Panc1 (cell line): ENCODE data around the gene IFIT3.

Source experiments
- CTCF ChIP-seq: fragments of 450-650 bp; IDR thresholded peaks from 2 replicates; pipeline ENCODE4 v1.5.1; 2017; ENCODE audit warnings: mild to moderate bottlenecking
- POLR2AphosphoS5 ChIP-seq: IDR thresholded peaks from 2 replicates; pipeline ENCODE4 v1.6.1; 2012; ENCODE audit warnings: mild to moderate bottlenecking, low read depth, low read length, moderate library complexity
- REST ChIP-seq, 2 experiments: IDR thresholded peaks; 2 replicates each; pipeline ENCODE4 v1.6.1; 2011 to 2012; ENCODE audit warnings: low read depth in 2 of 2, control low read depth in 1 of 2, low read length in 1 of 2, mild to moderate bottlenecking in 1 of 2, moderate library complexity in 1 of 2; ENCODE audit not compliant: insufficient read depth in 1 of 2
- SIN3A ChIP-seq: IDR thresholded peaks from 2 replicates; pipeline ENCODE4 v1.6.1; 2012; ENCODE audit warnings: low read depth, mild to moderate bottlenecking, low read length, moderate library complexity, borderline replicate concordance; ENCODE audit not compliant: insufficient read depth

- TF ChIP-seq CTCF (no peak), REST (IDR thresholded peaks at IDR 0.05; ENCODE audit: insufficient read depth in 1 of 2, low read depth in 2 of 2, low read length in 1 of 2) (no peak), SIN3A (no peak), POLR2AphosphoS5 (no peak)
Observed at GRCh38 chr10:89278900-89279392, 48.9 kb upstream of the IFIT3 start.
